SK-N-SH (cell line): Measurements from ENCODE around the gene CENPN.

Experiments used
- CHD2 ChIP-seq: fragments of 150-350 bp; IDR thresholded peaks from 2 replicates; pipeline ENCODE4 v1.6.1; 2018; ENCODE audit warnings: low read length; ENCODE audit not compliant: partially characterized antibody
- CTCF ChIP-seq: fragments of 200-600 bp; sonication (generic); IDR thresholded peaks from 2 replicates; pipeline ENCODE4 v1.6.1; 2017; ENCODE audit warnings: antibody characterized with exemption, mild to moderate bottlenecking, moderate library complexity
- ELF1 ChIP-seq: IDR thresholded peaks from 2 replicates; pipeline ENCODE4 v1.4.0; 2012
- EP300 ChIP-seq, 2 experiments: IDR thresholded peaks; 2 replicates each; pipeline versions ENCODE4 v1.4.0 to v1.6.1; 2012; ENCODE audit warnings: borderline replicate concordance in 1 of 2, low read depth in 1 of 2, low read length in 1 of 2
- EZH2phosphoT487 ChIP-seq: fragments of 200-600 bp; sonication (generic); IDR thresholded peaks from 2 replicates; pipeline ENCODE4 v1.6.1; 2017; ENCODE audit warnings: low read depth, mixed run types, mild to moderate bottlenecking, antibody characterized with exemption, moderate library complexity, borderline replicate concordance
- POLR2AphosphoS5 ChIP-seq: IDR thresholded peaks from 2 replicates; pipeline ENCODE4 v1.6.1; 2012; ENCODE audit warnings: low read depth, low read length
- RFX5 ChIP-seq: IDR thresholded peaks from 2 replicates; pipeline ENCODE4 v1.6.1; 2012; ENCODE audit warnings: mild to moderate bottlenecking, improper control_type of control experiment, low read length
- SMC3 ChIP-seq: IDR thresholded peaks from 2 replicates; pipeline ENCODE4 v1.6.1; 2012; ENCODE audit warnings: low read depth, low read length, improper control_type of control experiment
- ZBTB33 ChIP-seq: IDR thresholded peaks from 2 replicates; pipeline ENCODE4 v1.4.0; 2012; ENCODE audit warnings: low read depth, borderline replicate concordance

- TF ChIP-seq ZBTB33, result no peak
- TF ChIP-seq CTCF, result no peak
- no peak for TF ChIP-seq EZH2phosphoT487
- TF ChIP-seq POLR2AphosphoS5, result no peak
- TF ChIP-seq EP300 (IDR thresholded peaks at IDR 0.05; ENCODE audit: borderline replicate concordance in 1 of 2, low read depth in 1 of 2, low read length in 1 of 2), result no peak
- TF ChIP-seq RFX5, result no peak
- no peak for TF ChIP-seq CHD2
- TF ChIP-seq ELF1, result no peak
- no peak for TF ChIP-seq SMC3
Measured at GRCh38 chr16:81008505-81008789, 1.4 kb downstream of the CENPN start.
